Esophagus muscularis mucosa (tissue), 4 donors: Measurements from ENCODE around the gene MYBPC1. TPM values are rescaled to one million over a fixed set of nuclear protein-coding genes. Genes with fewer than 3 reads are reported as not detected.
"Not testable (repeated sequence)": the region's sequence is repeated elsewhere in the genome, so short reads cannot be mapped to it uniquely, and the experiment has no call there.

ENCODE experiments used
- DNase-seq: peaks from one replicate; pipeline ENCODE4 v3.0.0-alpha.2; 2017; ENCODE audit errors: extremely low spot score
- H3K27ac ChIP-seq, 4 donors: fragments of 200-600 bp; sonication (generic); replicated peaks in 1 of 4; 1 replicate in 3 of 4; 2 replicates in 1 of 4; pipeline ENCODE4 v1.5.1; 2016 to 2019; ENCODE audit warnings: mild to moderate bottlenecking in 1 of 4
- H3K27me3 ChIP-seq, 4 donors: fragments of 200-600 bp; sonication (generic); one replicate each; pipeline versions ENCODE4 v1.5.1 to v1.6.0; 2016 to 2019
- H3K36me3 ChIP-seq, 4 donors: fragments of 200-600 bp; sonication (generic); one replicate each; pipeline ENCODE4 v1.5.1; 2016 to 2019
- H3K4me1 ChIP-seq, 4 donors: fragments of 200-600 bp; sonication (generic); one replicate each; pipeline ENCODE4 v1.5.1; 2016 to 2019
- H3K4me3 ChIP-seq, 4 donors: fragments of 200-600 bp; sonication (generic); 1 replicate in 2 of 4; 2 replicates in 2 of 4; pipeline ENCODE4 v1.5.1; 2016 to 2019; ENCODE audit warnings: mild to moderate bottlenecking in 4 of 4, moderate library complexity in 1 of 4
- H3K9me3 ChIP-seq, 4 donors: fragments of 200-600 bp; sonication (generic); 1 replicate in 3 of 4; 2 replicates in 1 of 4; pipeline ENCODE4 v1.5.1; 2016 to 2019
- CTCF ChIP-seq, 3 experiments: fragments of 200-600 bp in 2 of 3; fragments of 450-650 bp in 1 of 3; sonication (generic) in 2 of 3; IDR thresholded peaks; one replicate each; pipeline ENCODE4 v1.5.1; 2017 to 2019; ENCODE audit warnings: antibody characterized with exemption in 3 of 3, mild to moderate bottlenecking in 2 of 3, moderate library complexity in 1 of 3
- EP300 ChIP-seq: sonication (generic); formaldehyde crosslinking; IDR thresholded peaks from one replicate; pipeline ENCODE4 v1.6.1; 2017; ENCODE audit warnings: antibody characterized with exemption
- POLR2A ChIP-seq: fragments of 450-650 bp; IDR thresholded peaks from one replicate; pipeline ENCODE4 v1.6.1; 2017; ENCODE audit warnings: antibody characterized with exemption, moderate library complexity, mild to moderate bottlenecking, low read depth
- POLR2AphosphoS5 ChIP-seq, 2 donors: sonication (generic); formaldehyde crosslinking; IDR thresholded peaks; one replicate each; pipeline ENCODE4 v1.6.1; 2017; ENCODE audit warnings: antibody characterized with exemption in 2 of 2
- WGBS: methylation state at CpG from one replicate; pipeline ENCODE4 v1.1.5; 2018; 5-methylcytosine and 5-hydroxymethylcytosine counted together
- intact Hi-C: fragments of 100-400 bp; cut with DNase I; formaldehyde crosslinking; loops from one replicate; pipeline ENCODE4 v1.15.1; 2023
- total RNA-seq, 4 donors: library from RNA; depleted of rRNA; stranded (reverse); fragments of >200 nt; gene quantifications; one replicate each; pipeline versions ENCODE4 v1.1.0 to v1.2.1, GENCODE V29; 2016

The MYBPC1 gene
- total RNA-seq, 4 donors from 2014 or later = 0.13 to 0.17 TPM; not detected in 2

DNA sequence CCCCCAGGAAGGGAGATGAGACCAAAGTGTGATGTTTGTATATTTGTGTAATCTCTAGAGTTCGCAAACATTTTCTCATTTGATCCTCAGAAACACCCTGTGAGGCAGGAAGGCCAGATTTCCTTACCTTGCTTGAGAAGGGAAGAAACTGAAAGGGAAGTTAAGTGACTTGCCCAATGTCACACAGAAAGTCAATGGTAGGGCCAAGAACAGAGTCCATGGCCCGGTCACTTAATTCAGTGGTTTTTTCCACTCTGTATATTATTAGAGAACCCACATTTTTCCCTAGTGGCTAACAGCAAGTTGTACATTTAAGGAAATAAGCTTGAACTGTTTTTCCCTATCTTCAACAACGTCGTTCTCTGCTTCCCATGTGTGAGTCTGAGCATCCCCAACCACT, 77.1 kb downstream of the MYBPC1 start:
- no peak for DNase-seq
- H3K9me3 ChIP-seq = no peaks in the 10 kb centered on the region
- no peak for TF ChIP-seq EP300
- TF ChIP-seq POLR2A = no peak
- H3K27me3 ChIP-seq = no peaks in the 10 kb centered on the region
- intact Hi-C loops = no loop called here
- 79% methylated on average over 2 of the region's 4 CpGs for WGBS
- no peak overlapping the region for H3K4me3 ChIP-seq
- peaks cover 0 to 5% (median 0%) of the 10 kb centered on the region in 4 donors for H3K4me1 ChIP-seq
- H3K36me3 ChIP-seq = no peaks in the 10 kb centered on the region
- H3K27ac ChIP-seq = no peak overlapping the region

DNA sequence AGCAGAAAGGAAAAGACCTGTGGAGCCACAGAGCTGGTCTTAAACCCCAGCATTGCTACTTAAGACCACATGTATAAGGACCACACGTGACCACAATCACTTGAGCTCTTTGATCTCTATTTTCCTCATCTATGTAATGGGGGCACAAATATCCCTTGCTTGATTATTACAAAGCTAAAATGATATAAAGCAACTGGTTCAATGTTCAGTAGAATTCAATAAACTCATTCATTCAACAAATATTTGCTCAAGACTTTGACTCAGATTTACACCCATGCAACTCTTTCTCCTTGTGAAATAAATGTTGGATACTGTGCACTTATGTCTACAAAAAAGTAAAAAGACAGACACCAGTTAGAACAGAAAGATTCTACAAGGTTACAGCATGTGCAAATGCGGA, 80.8 kb downstream of the MYBPC1 start:
- no peak for TF ChIP-seq EP300
- TF ChIP-seq POLR2AphosphoS5 (IDR thresholded peaks at IDR 0.05) = no peak
- TF ChIP-seq POLR2A = no peak
- no peaks in the 10 kb centered on the region for H3K36me3 ChIP-seq
- WGBS = 89% methylated on average over 2 of the region's 2 CpGs
- no peak overlapping the region for H3K27ac ChIP-seq
- intact Hi-C loops = no loop called here
- DNase-seq = no peak
- peaks cover 0 to 7% (median 5%) of the 10 kb centered on the region in 4 donors for H3K4me1 ChIP-seq
- no peak overlapping the region for H3K4me3 ChIP-seq
- no peaks in the 10 kb centered on the region for H3K9me3 ChIP-seq
- H3K27me3 ChIP-seq = no peaks in the 10 kb centered on the region

DNA sequence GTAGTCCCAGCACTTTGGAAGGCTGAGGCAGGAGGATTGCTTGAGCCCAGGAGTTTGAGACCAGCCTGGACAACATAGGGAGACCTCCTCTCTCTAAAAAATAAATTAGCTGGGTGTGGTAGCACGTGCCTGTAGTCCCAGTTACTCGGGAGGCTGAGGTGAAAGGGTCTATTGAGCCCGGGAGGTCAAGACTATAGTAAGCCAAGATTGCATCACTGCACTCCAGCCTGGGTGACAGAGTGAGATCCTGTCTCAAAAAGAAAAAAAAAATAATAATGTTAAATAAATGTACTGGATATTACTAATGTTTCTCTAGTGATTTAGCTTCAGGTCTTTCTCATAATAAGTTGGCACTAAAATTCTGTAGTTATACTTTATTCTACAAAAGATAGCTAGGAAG, 81.7 kb downstream of the MYBPC1 start:
- H3K9me3 ChIP-seq, DNase-seq, intact Hi-C loops, H3K27me3 ChIP-seq, H3K4me1 ChIP-seq, H3K36me3 ChIP-seq, H3K4me3 ChIP-seq, H3K27ac ChIP-seq: not testable (repeated sequence)
- 70% methylated on average over 3 of the region's 3 CpGs for WGBS

DNA sequence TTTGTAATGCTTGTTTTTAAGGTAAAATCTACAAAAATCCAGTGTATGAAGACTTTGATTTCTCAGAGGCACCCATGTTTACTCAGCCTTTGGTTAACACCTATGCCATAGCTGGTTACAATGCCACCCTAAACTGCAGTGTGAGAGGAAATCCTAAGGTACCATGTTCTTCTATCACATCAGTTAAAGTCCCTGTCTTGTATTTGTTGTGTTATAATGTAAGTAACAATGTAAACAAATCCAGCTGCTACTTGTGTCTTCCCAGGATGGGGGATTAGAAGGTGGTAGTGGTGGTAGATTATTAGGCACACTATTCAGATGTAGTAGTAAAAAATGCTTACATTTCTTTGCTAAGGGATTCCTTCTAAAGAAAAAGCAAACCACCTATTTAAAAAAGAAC, 83.3 kb downstream of the MYBPC1 start:
- H3K4me3 ChIP-seq = no peak overlapping the region
- H3K4me1 ChIP-seq = peaks cover 0 to 7% (median 5%) of the 10 kb centered on the region in 4 donors
- no peaks in the 10 kb centered on the region for H3K27me3 ChIP-seq
- TF ChIP-seq EP300 = no peak
- TF ChIP-seq POLR2AphosphoS5 (IDR thresholded peaks at IDR 0.05) = no peak
- no peak for TF ChIP-seq POLR2A
- TF ChIP-seq CTCF (IDR thresholded peaks at IDR 0.05) = no peak
- no peak for DNase-seq
- no peaks in the 10 kb centered on the region for H3K36me3 ChIP-seq
- intact Hi-C loops = no loop called here
- no peaks in the 10 kb centered on the region for H3K9me3 ChIP-seq
- H3K27ac ChIP-seq = no peak overlapping the region

GRCh38 chr12:101680240-101680639, 85.5 kb downstream of the MYBPC1 start:
- Histone ChIP-seq H3K4me1 (peaks cover 0 to 7% (median 5%) of the 10 kb centered on the region in 4 donors), H3K27ac (no peak overlapping the region), H3K36me3 (no peaks in the 10 kb centered on the region), H3K27me3 (no peaks in the 10 kb centered on the region), H3K9me3 (no peaks in the 10 kb centered on the region), H3K4me3 (no peak overlapping the region)
- 68% methylated on average over 3 of the region's 3 CpGs for WGBS
- intact Hi-C loops = no loop called here
- TF ChIP-seq CTCF (IDR thresholded peaks at IDR 0.05) (no peak), POLR2AphosphoS5 (IDR thresholded peaks at IDR 0.05) (no peak), POLR2A (no peak), EP300 (no peak)
- no peak for DNase-seq

DNA sequence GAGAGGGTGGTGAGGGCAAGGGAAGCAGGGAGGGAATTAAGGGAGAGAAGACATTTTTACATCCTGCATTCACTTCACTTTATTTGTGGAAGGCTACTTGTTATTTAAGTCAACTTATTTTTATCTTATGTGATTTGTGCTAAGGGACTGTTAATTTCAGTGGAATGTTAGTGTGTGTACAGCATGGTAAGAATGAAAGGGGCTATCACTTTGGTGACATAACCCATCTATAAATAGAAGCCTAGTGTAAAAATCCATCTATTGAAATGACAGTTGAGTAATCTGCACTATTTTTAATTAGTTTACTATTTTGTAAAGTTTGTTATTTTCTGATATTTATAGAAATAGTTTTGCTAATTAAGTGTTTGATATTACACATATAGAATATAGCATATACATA, 85.9 kb downstream of the MYBPC1 start:
- Histone ChIP-seq H3K4me3 (no peak overlapping the region), H3K36me3 (no peaks in the 10 kb centered on the region), H3K27ac (no peak overlapping the region), H3K27me3 (no peaks in the 10 kb centered on the region), H3K4me1 (peaks cover 0 to 7% (median 5%) of the 10 kb centered on the region in 4 donors), H3K9me3 (no peaks in the 10 kb centered on the region)
- intact Hi-C loops = no loop called here
- no peak for DNase-seq
- no peak for TF ChIP-seq EP300
- no peak for TF ChIP-seq POLR2A
- TF ChIP-seq POLR2AphosphoS5 (IDR thresholded peaks at IDR 0.05) = no peak
- TF ChIP-seq CTCF (IDR thresholded peaks at IDR 0.05) = no peak

GRCh38 chr12:101681627-101682026, 86.9 kb downstream of the MYBPC1 start:
- H3K9me3 ChIP-seq, H3K36me3 ChIP-seq, intact Hi-C loops, H3K27me3 ChIP-seq, H3K27ac ChIP-seq, H3K4me1 ChIP-seq, H3K4me3 ChIP-seq, DNase-seq: not testable (repeated sequence)
- WGBS = 69% methylated on average over 5 of the region's 6 CpGs
